ENCODE data around the gene ARHGEF12. TPM values are rescaled to one million over a fixed set of nuclear protein-coding genes. Genes with fewer than 3 reads are reported as not detected.

ARHGEF12 gene
- polyA plus RNA-seq, 2 of the 4 experiments (the other 2 are of a cell fraction): 16.7 to 27.2 TPM

DNA sequence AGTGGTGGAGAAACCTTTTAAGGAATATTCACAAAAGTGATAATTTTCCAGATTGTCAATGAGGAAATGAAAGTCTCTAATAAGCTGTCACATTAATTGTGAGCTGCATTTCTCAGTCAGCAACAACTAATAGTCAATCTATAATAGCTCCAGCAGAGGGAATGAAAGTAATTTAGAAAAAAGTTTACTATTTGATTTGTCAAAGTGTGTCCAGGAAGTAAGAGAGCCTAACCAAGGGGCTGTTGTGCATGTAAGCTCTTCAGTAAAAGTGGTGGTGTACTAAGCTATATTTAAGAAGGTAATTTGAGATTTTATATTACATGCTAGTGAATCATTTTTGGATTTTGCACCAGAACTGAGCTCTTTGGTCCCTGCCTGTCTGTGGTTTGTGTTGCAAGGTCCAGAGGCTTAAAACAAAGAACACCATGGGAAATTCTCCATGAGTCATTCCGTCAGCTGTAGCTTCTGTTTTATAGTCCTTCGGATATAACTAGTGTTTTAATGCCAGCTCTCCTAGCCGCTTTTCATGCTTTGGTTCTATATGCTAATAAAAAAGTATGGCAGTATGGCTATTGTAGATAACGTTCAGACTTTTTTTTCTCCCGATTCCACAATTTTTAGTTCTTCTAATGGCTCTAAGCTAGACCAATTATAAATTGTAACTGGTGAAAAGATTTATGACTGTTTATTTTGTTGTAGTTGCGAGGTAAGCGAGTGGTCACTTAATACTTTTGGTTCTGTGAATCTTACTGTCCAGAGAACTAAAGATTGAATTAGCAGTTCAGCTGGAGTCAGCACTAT lies 64.6 kb downstream of the ARHGEF12 start:
- peak; percentile 94 for ATAC-seq
- peak overlapping the region; percentile 82 for H3K4me2 ChIP-seq
- H3K4me1 ChIP-seq: peaks cover 54% of the 10 kb centered on the region
- no peak for FAIRE-seq
- ChIA-PET CTCF (interaction anchor here (1.4 to 2.2 kb wide), 2 partner anchors 48 to 65 kb away, joined by 3 to 8 read pairs; partner anchors contain the start of gene ARHGEF12), POLR2A (interaction anchor here (0.6 to 2.0 kb wide), 4 partner anchors 10 to 65 kb away, joined by 4 to 16 read pairs (median 8); partner anchors contain the start of gene ARHGEF12)
- H3K9me3 ChIP-seq: no peaks in the 10 kb centered on the region
- under 1% methylated on average over 7 of the region's 7 CpGs for WGBS (ENCODE audit: missing lambda C conversion rate)
- peak overlapping the region; percentile 36 for H3K4me3 ChIP-seq
- TF ChIP-seq CEBPB (IDR thresholded peaks at IDR 0.05): peak; percentile 53 to 79
- TF ChIP-seq JUNB (IDR thresholded peaks at IDR 0.05): peak; percentile 75
- no peak for TF ChIP-seq PHF8 (IDR thresholded peaks at IDR 0.05; ENCODE audit: borderline replicate concordance, low read depth)
- no peak for TF ChIP-seq ZSCAN20 (CRISPR knock-in tag; IDR thresholded peaks at IDR 0.05)
- TF ChIP-seq HDAC2 (IDR thresholded peaks at IDR 0.05): no peak
- TF ChIP-seq MAFK (IDR thresholded peaks at IDR 0.05; ENCODE audit: partially characterized antibody): no peak
- TF ChIP-seq FOSL2 (IDR thresholded peaks at IDR 0.05): peak; percentile 77; the same call in 1 of the 2 replicates
- TF ChIP-seq FOSL2 (CRISPR knock-in tag; IDR thresholded peaks at IDR 0.05): peak; percentile 84
- peak; percentile 44; the same call in 1 of the 2 replicates for TF ChIP-seq GATA3 (IDR thresholded peaks at IDR 0.05; ENCODE audit: borderline replicate concordance)
- H3K27ac ChIP-seq: peak overlapping the region; percentile 61 to 68
- DNase-seq (ENCODE audit: low read depth in 1 of 2, low spot score in 1 of 2): peak; percentile 19 to 66

DNA sequence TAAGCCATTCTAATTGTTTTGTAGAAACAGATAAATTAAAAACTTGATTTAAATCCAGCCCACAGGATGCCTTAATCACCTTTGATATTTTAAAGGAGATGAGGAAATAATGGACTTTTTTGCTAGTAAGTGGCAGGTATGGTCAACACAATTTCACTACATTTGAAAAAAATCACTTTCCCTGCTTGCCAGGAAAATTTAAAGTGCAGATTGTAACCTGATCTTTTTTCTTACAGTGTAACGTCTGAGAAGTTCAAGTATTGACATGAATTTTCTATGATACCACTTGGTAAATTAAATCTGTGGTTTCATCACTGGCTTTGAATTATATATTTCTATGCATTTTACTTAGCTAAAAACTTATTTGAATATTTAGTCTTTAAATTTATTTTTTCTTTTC lies 65.3 kb downstream of the ARHGEF12 start:
- DNase-seq (ENCODE audit: low read depth in 1 of 2, low spot score in 1 of 2) (no peak), ATAC-seq (no peak), FAIRE-seq (no peak)
- CTCF ChIA-PET: interaction anchor here (1.4 kb wide), 1 partner anchor 47 kb away, joined by 3 read pairs; no protein-coding TSS in a partner anchor
- Histone ChIP-seq H3K4me2 (peak overlapping the region; percentile 82), H3K4me3 (peak overlapping the region; percentile 36; the same call in 2 of the 3 replicates), H3K27ac (peak overlapping the region; percentile 61 to 68; a peak in 3 of 6 replicates), H3K4me1 (peaks cover 54% of the 10 kb centered on the region), H3K9me3 (no peaks in the 10 kb centered on the region)
- WGBS (ENCODE audit: missing lambda C conversion rate): 45% methylated on average over 1 of the region's 1 CpG
- TF ChIP-seq ESRRA (IDR thresholded peaks at IDR 0.05; ENCODE audit: borderline replicate concordance, low read length): no peak
- no peak for TF ChIP-seq SMC3 (IDR thresholded peaks at IDR 0.05)
- TF ChIP-seq RARB (CRISPR knock-in tag; IDR thresholded peaks at IDR 0.05): no peak
- no peak for TF ChIP-seq FOSL2 (IDR thresholded peaks at IDR 0.05)
- TF ChIP-seq FOSL2 (CRISPR knock-in tag; IDR thresholded peaks at IDR 0.05): no peak
- TF ChIP-seq, protein P1, sequence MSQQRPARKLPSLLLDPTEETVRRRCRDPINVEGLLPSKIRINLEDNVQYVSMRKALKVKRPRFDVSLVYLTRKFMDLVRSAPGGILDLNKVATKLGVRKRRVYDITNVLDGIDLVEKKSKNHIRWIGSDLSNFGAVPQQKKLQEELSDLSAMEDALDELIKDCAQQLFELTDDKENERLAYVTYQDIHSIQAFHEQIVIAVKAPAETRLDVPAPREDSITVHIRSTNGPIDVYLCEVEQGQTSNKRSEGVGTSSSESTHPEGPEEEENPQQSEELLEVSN (IDR thresholded peaks at IDR 0.05; ENCODE audit: borderline replicate concordance, low read depth): no peak
- no peak for TF ChIP-seq CBX8 (IDR thresholded peaks at IDR 0.05)
- no peak for TF ChIP-seq EHMT2 (IDR thresholded peaks at IDR 0.05; ENCODE audit: low read depth)
- TF ChIP-seq ZC3H11A (IDR thresholded peaks at IDR 0.05): no peak
- TF ChIP-seq ZFP36 (IDR thresholded peaks at IDR 0.05; ENCODE audit: borderline replicate concordance, partially characterized antibody): no peak
- no peak for TF ChIP-seq SREBF2 (IDR thresholded peaks at IDR 0.05)
- TF ChIP-seq RFX5 (IDR thresholded peaks at IDR 0.05): no peak
- no peak for TF ChIP-seq NFE2L2 (conservative IDR thresholded peaks at IDR 0.05; ENCODE audit: low read length)
- no peak for TF ChIP-seq HOXB5 (CRISPR knock-in tag; IDR thresholded peaks at IDR 0.05)
- TF ChIP-seq NPAS2 (CRISPR knock-in tag; IDR thresholded peaks at IDR 0.05; ENCODE audit: borderline replicate concordance): no peak
- TF ChIP-seq MYC (IDR thresholded peaks at IDR 0.05; ENCODE audit: borderline replicate concordance, low read length): no peak
- TF ChIP-seq FOXS1 (CRISPR knock-in tag; IDR thresholded peaks at IDR 0.05): no peak
- TF ChIP-seq PHF8 (IDR thresholded peaks at IDR 0.05; ENCODE audit: borderline replicate concordance, low read depth): no peak
- TF ChIP-seq ZSCAN20 (CRISPR knock-in tag; IDR thresholded peaks at IDR 0.05): no peak
- POLR2A ChIA-PET: interaction anchor here (1.1 to 2.0 kb wide), 2 partner anchors 34 to 66 kb away, joined by 11 to 16 read pairs; partner anchors contain the start of gene ARHGEF12

DNA sequence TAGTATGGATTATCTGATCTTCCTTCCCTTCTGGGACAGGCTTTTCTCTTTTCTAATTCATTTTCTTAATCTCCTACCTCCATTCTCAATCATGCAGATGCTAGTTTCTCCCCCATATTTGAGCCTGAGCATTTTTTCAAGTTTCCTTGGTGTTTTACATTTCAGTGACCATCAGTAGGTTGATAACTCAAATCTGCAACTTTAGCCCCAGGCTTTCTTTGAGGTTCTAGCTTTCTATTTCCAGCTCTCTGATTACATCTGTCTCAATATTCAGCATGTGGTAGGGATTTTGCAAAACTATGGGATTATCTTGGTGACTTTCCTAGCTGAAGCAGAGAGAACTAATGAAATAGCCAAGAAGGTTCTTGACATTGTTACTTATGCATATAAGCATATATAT lies 67.8 kb downstream of the ARHGEF12 start:
- no peak overlapping the region for H3K4me3 ChIP-seq
- no peak for DNase-seq (ENCODE audit: low read depth in 1 of 2, low spot score in 1 of 2)
- POLR2A ChIA-PET: no interaction called here

More for the DNA sequence above, 67.8 kb downstream of the ARHGEF12 start:
- Histone ChIP-seq H3K4me2 (no peak overlapping the region), H3K27ac (no peak overlapping the region), H3K4me1 (peaks cover 43% of the 10 kb centered on the region), H3K9me3 (no peaks in the 10 kb centered on the region)
- ATAC-seq: no peak
- no peak for FAIRE-seq
- CTCF ChIA-PET: interaction anchor here (1.1 kb wide), 1 partner anchor 28 kb away, joined by 3 read pairs; no protein-coding TSS in a partner anchor
- TF ChIP-seq EP300 (IDR thresholded peaks at IDR 0.05) (no peak), RFX5 (IDR thresholded peaks at IDR 0.05) (no peak), RARB (CRISPR knock-in tag; IDR thresholded peaks at IDR 0.05) (no peak), SREBF2 (IDR thresholded peaks at IDR 0.05) (no peak), EHMT2 (IDR thresholded peaks at IDR 0.05; ENCODE audit: low read depth) (no peak), POLR2AphosphoS2 (conservative IDR thresholded peaks at IDR 0.05; ENCODE audit: low read length) (no peak), GATA3 (IDR thresholded peaks at IDR 0.05; ENCODE audit: borderline replicate concordance) (no peak), KDM1A (IDR thresholded peaks at IDR 0.05; ENCODE audit: low read depth) (no peak), CBX2 (IDR thresholded peaks at IDR 0.05; ENCODE audit: borderline replicate concordance, low read depth) (no peak), MYC (IDR thresholded peaks at IDR 0.05; ENCODE audit: borderline replicate concordance, low read length) (no peak)
- TF ChIP-seq, protein P2, sequence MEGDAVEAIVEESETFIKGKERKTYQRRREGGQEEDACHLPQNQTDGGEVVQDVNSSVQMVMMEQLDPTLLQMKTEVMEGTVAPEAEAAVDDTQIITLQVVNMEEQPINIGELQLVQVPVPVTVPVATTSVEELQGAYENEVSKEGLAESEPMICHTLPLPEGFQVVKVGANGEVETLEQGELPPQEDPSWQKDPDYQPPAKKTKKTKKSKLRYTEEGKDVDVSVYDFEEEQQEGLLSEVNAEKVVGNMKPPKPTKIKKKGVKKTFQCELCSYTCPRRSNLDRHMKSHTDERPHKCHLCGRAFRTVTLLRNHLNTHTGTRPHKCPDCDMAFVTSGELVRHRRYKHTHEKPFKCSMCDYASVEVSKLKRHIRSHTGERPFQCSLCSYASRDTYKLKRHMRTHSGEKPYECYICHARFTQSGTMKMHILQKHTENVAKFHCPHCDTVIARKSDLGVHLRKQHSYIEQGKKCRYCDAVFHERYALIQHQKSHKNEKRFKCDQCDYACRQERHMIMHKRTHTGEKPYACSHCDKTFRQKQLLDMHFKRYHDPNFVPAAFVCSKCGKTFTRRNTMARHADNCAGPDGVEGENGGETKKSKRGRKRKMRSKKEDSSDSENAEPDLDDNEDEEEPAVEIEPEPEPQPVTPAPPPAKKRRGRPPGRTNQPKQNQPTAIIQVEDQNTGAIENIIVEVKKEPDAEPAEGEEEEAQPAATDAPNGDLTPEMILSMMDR (IDR thresholded peaks at IDR 0.05): no peak
